MM.1S (cell line): ENCODE data around the gene TGFBR3.

Source experiments
- DNase-seq: peaks from one replicate; pipeline ENCODE4 v3.0.0-alpha.2; 2015
- H2AFZ ChIP-seq: fragments of 300-600 bp; sonication (generic); 2 replicates; pipeline ENCODE4 v1.6.0; 2016; ENCODE audit warnings: antibody characterized with exemption, low read length
- H3F3A ChIP-seq: fragments of 300-600 bp; sonication (generic); 2 replicates; pipeline ENCODE4 v1.6.1; 2016; ENCODE audit warnings: mild to moderate bottlenecking, antibody characterized with exemption, low read length, moderate library complexity, mixed read lengths; ENCODE audit not compliant: insufficient read depth
- H3K27ac ChIP-seq: fragments of 300-600 bp; sonication (generic); 2 replicates; pipeline ENCODE4 v1.5.1; 2016; ENCODE audit warnings: mild to moderate bottlenecking, low read length
- H3K27me3 ChIP-seq: fragments of 300-600 bp; sonication (generic); replicated peaks from 2 replicates; pipeline ENCODE4 v1.6.0; 2016; ENCODE audit warnings: low read length; ENCODE audit not compliant: insufficient read depth
- H3K36me3 ChIP-seq: fragments of 300-600 bp; sonication (generic); replicated peaks from 2 replicates; pipeline ENCODE4 v1.6.1; 2016; ENCODE audit warnings: mild to moderate bottlenecking, low read length, mixed read lengths; ENCODE audit not compliant: insufficient read depth
- H3K4me1 ChIP-seq: fragments of 300-600 bp; sonication (generic); 2 replicates; pipeline ENCODE4 v1.6.1; 2016; ENCODE audit warnings: low read length, mixed read lengths
- H3K4me2 ChIP-seq: fragments of 300-600 bp; sonication (generic); 2 replicates; pipeline ENCODE4 v1.6.0; 2016; ENCODE audit warnings: low read depth, low read length
- H3K4me3 ChIP-seq: fragments of 300-600 bp; sonication (generic); 2 replicates; pipeline ENCODE4 v1.5.1; 2016; ENCODE audit warnings: low read length, mixed read lengths
- H3K79me2 ChIP-seq: fragments of 300-600 bp; sonication (generic); 2 replicates; pipeline ENCODE4 v1.6.1; 2016; ENCODE audit warnings: mixed run types, low read length, mixed read lengths
- H3K9ac ChIP-seq: fragments of 300-600 bp; sonication (generic); 2 replicates; pipeline ENCODE4 v1.6.1; 2016; ENCODE audit warnings: low read length, mixed read lengths
- H3K9me2 ChIP-seq: fragments of 300-600 bp; sonication (generic); replicated peaks from 2 replicates; pipeline ENCODE4 v1.6.1; 2016; ENCODE audit warnings: mild to moderate bottlenecking, low read length, mixed read lengths; ENCODE audit not compliant: insufficient read depth
- H3K9me3 ChIP-seq: fragments of 300-600 bp; sonication (generic); replicated peaks from 2 replicates; pipeline ENCODE4 v1.6.1; 2016; ENCODE audit warnings: mild to moderate bottlenecking, low read length, mixed read lengths; ENCODE audit not compliant: insufficient read depth
- H4K20me1 ChIP-seq: fragments of 300-600 bp; sonication (generic); 2 replicates; pipeline ENCODE4 v1.6.1; 2016; ENCODE audit warnings: mild to moderate bottlenecking, low read length, moderate library complexity, mixed read lengths; ENCODE audit not compliant: insufficient read depth
- EZH2 ChIP-seq: fragments of 300-600 bp; sonication (generic); optimal IDR thresholded peaks from 2 replicates; pipeline ENCODE3; 2017; ENCODE audit warnings: low read depth, mild to moderate bottlenecking, antibody characterized with exemption, low read length, mixed read lengths
- EZH2phosphoT487 ChIP-seq: fragments of 300-600 bp; sonication (generic); IDR thresholded peaks from 2 replicates; pipeline ENCODE4 v1.6.1; 2018; ENCODE audit warnings: antibody characterized with exemption, low read length
- TF ChIP-seq, protein P1 (sequence below): fragments of 300-600 bp; sonication (generic); IDR thresholded peaks from 2 replicates; pipeline ENCODE4 v1.5.1; 2016; ENCODE audit warnings: antibody characterized with exemption, low read length, mixed read lengths

The TGFBR3 gene

DNA sequence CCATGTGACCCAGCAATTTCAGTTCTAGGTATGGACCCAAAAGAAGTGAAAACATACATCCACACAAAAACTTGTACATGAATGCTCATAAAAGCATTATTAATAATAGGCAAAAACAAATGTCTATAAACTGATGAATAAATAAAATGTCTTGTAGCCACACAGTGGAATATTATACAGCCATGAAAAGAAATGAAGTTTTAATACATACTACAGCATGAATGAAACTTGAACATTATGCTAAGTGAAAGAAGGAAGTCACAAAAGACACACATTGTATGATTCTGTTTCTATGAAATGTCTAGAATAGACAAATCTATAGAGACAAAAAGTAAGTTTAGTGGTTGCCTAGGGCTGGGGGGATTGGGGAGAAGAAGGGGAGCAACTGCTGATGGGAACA, 255.1 kb downstream of the TGFBR3 start:
- H3K4me1 ChIP-seq, result no peaks in the 10 kb centered on the region
- no peak overlapping the region for H3K4me2 ChIP-seq
- H3K27me3 ChIP-seq, result no peaks in the 10 kb centered on the region
- no peak overlapping the region for H3K27ac ChIP-seq
- H3K79me2 ChIP-seq, result no peaks in the 10 kb centered on the region
- no peak overlapping the region for H3K9ac ChIP-seq
- H3K9me3 ChIP-seq, result no peaks in the 10 kb centered on the region
- H2AFZ ChIP-seq, result no peak overlapping the region
- no peak for TF ChIP-seq EZH2phosphoT487
- TF ChIP-seq, protein P1, sequence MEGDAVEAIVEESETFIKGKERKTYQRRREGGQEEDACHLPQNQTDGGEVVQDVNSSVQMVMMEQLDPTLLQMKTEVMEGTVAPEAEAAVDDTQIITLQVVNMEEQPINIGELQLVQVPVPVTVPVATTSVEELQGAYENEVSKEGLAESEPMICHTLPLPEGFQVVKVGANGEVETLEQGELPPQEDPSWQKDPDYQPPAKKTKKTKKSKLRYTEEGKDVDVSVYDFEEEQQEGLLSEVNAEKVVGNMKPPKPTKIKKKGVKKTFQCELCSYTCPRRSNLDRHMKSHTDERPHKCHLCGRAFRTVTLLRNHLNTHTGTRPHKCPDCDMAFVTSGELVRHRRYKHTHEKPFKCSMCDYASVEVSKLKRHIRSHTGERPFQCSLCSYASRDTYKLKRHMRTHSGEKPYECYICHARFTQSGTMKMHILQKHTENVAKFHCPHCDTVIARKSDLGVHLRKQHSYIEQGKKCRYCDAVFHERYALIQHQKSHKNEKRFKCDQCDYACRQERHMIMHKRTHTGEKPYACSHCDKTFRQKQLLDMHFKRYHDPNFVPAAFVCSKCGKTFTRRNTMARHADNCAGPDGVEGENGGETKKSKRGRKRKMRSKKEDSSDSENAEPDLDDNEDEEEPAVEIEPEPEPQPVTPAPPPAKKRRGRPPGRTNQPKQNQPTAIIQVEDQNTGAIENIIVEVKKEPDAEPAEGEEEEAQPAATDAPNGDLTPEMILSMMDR, result no peak
- no peak for TF ChIP-seq EZH2
- H3K4me3 ChIP-seq, result no peak overlapping the region
- H4K20me1 ChIP-seq, result no peaks in the 10 kb centered on the region
- DNase-seq, result no peak
- H3F3A ChIP-seq, result no peaks in the 10 kb centered on the region
- H3K9me2 ChIP-seq, result no peaks in the 10 kb centered on the region
- H3K36me3 ChIP-seq, result no peaks in the 10 kb centered on the region
